ENCODE measurements around the gene EFCC1. TPM values are rescaled to one million over a fixed set of nuclear protein-coding genes. Genes with fewer than 3 reads are reported as not detected.

The EFCC1 gene
- total and polyA plus RNA-seq, 2 of the 13 experiments (the other 11 are each of a cell fraction or from before 2014, with no cell fraction given) = not detected

GRCh38 chr3:129046037-129046731, 45.1 kb downstream of the EFCC1 start (continued):
- TF ChIP-seq GATAD2A (CRISPR knock-in tag; IDR thresholded peaks at IDR 0.05) = no peak

DNA sequence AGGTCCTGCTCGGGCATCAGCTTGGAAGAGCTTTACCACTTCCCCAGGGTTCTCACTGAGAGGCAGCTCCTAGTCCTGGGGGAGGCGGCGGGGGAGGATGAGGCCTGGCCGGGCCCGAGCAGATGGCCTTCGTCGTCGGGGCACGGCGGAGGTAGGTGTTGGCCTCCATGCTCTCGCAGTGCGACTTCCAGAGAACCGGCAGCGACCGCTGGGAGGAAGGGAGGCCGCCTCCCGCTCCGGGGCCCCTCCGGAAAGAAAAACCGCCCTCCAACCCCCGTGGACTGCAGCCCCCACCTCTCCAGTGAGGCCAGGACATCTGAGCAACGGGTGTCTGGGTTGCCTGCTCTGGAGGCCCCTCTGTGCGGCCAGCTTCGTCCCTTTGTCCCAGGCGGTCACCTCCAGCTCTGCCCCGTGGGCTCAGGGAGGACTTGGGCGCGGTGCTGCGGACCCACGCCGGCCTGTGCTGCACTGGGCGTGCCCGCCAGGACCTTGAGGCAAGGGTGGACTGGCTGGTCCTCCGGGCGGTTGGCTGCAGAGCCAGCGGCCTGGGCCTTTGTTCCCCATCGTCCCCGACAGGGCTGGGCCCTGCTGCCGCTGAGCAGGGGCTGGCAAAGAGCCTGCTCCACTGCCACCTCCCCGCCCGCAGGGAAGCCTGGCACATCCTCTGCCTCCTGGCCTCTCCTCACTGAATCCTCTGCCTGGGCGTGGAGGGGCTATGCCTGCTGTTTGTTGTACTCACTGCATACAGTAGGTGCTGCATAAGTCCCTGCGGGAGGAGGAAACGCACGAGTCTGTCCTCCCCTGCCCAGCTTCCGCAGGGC, 45.8 kb downstream of the EFCC1 start:
- H4K20me1 ChIP-seq (ENCODE audit: insufficient read depth, low read length) = no peaks in the 10 kb centered on the region
- no peak overlapping the region for H3K4me2 ChIP-seq (ENCODE audit: low read depth, low read length)
- H3K4me3 ChIP-seq (replicated peaks in 1 of 3; ENCODE audit: insufficient read depth in 1 of 3, low read depth in 2 of 3, low read length in 3 of 3) = no peak overlapping the region
- H3K9me3 ChIP-seq (ENCODE audit: low read length) = peaks cover 7% of the 10 kb centered on the region; the same call in 1 of the 2 replicates
- CTCF ChIA-PET (ENCODE audit: low intra/inter-chr PET ratio, low total read pairs) = no interaction called here
- in situ Hi-C loops (cut with HindIII; ENCODE audit: extremely low pct_ligation_motif_present, low pct_unique_long_range_greater_than_20kb) = no loop called here
- 70% methylated on average over 19 of the region's 46 CpGs for WGBS (ENCODE audit: low lambda C conversion rate)
- H3K9ac ChIP-seq (ENCODE audit: insufficient read depth, low read depth, low read length) = no peak overlapping the region
- ATAC-seq (peak; percentile 24; the same call in 2 of the 3 replicates), FAIRE-seq (no peak), DNase-seq (ENCODE audit: low spot score) (no peak)
- POLR2A ChIA-PET = no interaction called here
- no peak overlapping the region for H3K27ac ChIP-seq (ENCODE audit: extremely low read length, insufficient read depth, low read length)
- peaks cover 2 to 9% of the 10 kb centered on the region in 2 experiments; a peak in 1 of 5 replicates for H3K27me3 ChIP-seq (ENCODE audit: control insufficient read depth in 1 of 2, insufficient read depth in 2 of 2, low read length in 2 of 2)
- no peak for TF ChIP-seq IRX3 (CRISPR knock-in tag; IDR thresholded peaks at IDR 0.05; ENCODE audit: borderline replicate concordance, low read depth)
- TF ChIP-seq SNRNP70 (IDR thresholded peaks at IDR 0.05; ENCODE audit: low read depth, low read length) = no peak
- no peak for TF ChIP-seq ZNF720 (CRISPR knock-in tag; IDR thresholded peaks at IDR 0.05)
- no peak for TF ChIP-seq NFE2L2 (IDR thresholded peaks at IDR 0.05; ENCODE audit: low read length)
- TF ChIP-seq ZNF460 (CRISPR knock-in tag; IDR thresholded peaks at IDR 0.05; ENCODE audit: borderline replicate concordance) = no peak
- TF ChIP-seq MTA3 (CRISPR knock-in tag; IDR thresholded peaks at IDR 0.05) = no peak
- TF ChIP-seq, protein P1, sequence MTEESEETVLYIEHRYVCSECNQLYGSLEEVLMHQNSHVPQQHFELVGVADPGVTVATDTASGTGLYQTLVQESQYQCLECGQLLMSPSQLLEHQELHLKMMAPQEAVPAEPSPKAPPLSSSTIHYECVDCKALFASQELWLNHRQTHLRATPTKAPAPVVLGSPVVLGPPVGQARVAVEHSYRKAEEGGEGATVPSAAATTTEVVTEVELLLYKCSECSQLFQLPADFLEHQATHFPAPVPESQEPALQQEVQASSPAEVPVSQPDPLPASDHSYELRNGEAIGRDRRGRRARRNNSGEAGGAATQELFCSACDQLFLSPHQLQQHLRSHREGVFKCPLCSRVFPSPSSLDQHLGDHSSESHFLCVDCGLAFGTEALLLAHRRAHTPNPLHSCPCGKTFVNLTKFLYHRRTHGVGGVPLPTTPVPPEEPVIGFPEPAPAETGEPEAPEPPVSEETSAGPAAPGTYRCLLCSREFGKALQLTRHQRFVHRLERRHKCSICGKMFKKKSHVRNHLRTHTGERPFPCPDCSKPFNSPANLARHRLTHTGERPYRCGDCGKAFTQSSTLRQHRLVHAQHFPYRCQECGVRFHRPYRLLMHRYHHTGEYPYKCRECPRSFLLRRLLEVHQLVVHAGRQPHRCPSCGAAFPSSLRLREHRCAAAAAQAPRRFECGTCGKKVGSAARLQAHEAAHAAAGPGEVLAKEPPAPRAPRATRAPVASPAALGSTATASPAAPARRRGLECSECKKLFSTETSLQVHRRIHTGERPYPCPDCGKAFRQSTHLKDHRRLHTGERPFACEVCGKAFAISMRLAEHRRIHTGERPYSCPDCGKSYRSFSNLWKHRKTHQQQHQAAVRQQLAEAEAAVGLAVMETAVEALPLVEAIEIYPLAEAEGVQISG (CRISPR knock-in tag; IDR thresholded peaks at IDR 0.05) = no peak
- no peak for TF ChIP-seq PHF5A (CRISPR knock-in tag; IDR thresholded peaks at IDR 0.05; ENCODE audit: low read depth, unreplicated experiment)
- TF ChIP-seq ZNF710 (CRISPR knock-in tag; IDR thresholded peaks at IDR 0.05; ENCODE audit: borderline replicate concordance) = no peak
- no peak for TF ChIP-seq POLR2A (IDR thresholded peaks at IDR 0.05; ENCODE audit: insufficient read depth in 1 of 2, low read depth in 2 of 2, low read length in 2 of 2)
- TF ChIP-seq ZNF709 (CRISPR knock-in tag; IDR thresholded peaks at IDR 0.05) = no peak
- no peak for TF ChIP-seq ZNF572 (CRISPR knock-in tag; IDR thresholded peaks at IDR 0.05)
- no peak for TF ChIP-seq PHB2 (IDR thresholded peaks at IDR 0.05; ENCODE audit: partially characterized antibody)
- no peak for TF ChIP-seq KMT2A (CRISPR knock-in tag; IDR thresholded peaks at IDR 0.05)
- no peak overlapping the region for H2AFZ ChIP-seq (ENCODE audit: low read length)
- intact Hi-C loops (cut with micrococcal nuclease; ENCODE audit: unreplicated experiment) = no loop called here
- H3K36me3 ChIP-seq (replicated peaks in 1 of 2; ENCODE audit: control insufficient read depth in 1 of 2, insufficient read depth in 2 of 2, low read length in 2 of 2) = no peaks in the 10 kb centered on the region
- BruUV-seq (replicated peaks) = no TSS peak
- H3K4me1 ChIP-seq (ENCODE audit: insufficient read depth, low read length) = peaks cover 4% of the 10 kb centered on the region
- H3K79me2 ChIP-seq (ENCODE audit: insufficient read depth, low read length) = no peaks in the 10 kb centered on the region

Measured in HepG2 (cell line).